NCI-H2107 treated with DMSO at 0.1 percent for 48 hours (cell line): ENCODE results near the gene ABHD10.
A peak's percentile ranks its signal among the peaks of the same experiment; 100 is the strongest.

ENCODE experiments used
- DNase-seq: peaks from one replicate; lab custom pipeline; 2025; ENCODE audit not compliant: unreplicated experiment; lab: John Stamatoyannopoulos, UW

ABHD10 gene

DNA sequence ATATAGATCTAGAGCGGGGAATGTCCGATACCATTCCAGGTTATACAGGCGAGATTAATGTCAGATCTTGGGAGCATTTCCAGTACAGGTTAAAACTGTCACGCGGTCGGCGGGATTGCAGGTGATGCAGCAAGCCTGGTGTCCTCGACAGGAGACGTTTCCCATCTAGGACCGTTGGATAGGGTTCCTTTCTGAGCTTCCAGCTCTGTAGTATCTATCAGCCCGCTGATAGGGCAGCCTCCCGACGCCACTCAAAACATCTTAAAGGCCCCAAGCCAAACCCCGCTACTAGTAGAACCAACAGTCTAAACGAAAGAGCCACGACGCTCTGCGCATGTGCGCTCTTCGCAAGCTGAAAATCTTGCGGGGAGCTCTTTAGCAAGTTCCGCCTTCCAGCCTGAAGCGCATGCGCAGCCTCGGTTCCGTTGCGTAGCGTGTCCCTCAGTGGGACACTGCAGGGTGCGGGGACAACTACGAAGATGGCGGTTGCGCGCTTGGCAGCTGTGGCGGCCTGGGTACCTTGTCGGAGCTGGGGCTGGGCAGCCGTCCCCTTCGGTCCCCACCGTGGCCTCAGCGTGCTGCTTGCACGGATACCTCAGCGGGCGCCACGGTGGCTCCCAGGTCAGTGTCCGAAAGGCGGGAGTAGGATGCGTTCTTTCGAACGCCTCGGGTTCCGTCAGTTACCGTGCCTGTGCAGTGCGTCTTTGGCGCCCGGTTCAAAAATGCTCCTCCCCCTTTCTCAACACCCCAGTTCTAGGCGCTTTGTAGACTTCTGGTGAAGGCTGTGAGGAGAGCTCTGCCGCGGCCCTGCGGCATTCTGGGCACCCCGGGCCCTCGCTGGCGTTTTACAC, at the start of gene ABHD10:
ABHD10 (plus strand) TSS at position 444 of the 851 bp plus-strand sequence; CDS start at position 480, 36 bp downstream.
- DNase-seq: peak; percentile 99

DNA sequence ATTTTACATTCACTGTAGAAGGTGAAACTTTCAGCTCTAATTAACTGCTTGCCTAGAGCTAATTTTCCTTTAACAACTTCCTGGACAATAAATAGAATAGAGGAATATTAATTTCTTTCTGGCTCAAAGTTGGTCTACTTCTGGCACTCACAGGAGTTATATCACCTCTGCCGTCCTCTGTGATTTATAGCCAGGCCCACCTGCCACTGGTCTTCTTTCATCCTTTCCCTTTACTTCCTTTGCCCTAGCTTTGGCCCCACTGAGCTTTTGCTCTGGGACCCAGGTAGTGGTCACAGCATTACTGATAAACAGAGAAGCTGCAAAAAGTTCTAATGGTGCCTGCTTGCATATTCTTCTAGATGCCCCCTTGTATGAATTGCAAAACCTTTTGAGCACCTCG, 49.3 kb upstream of the ABHD10 start:
- no peak for DNase-seq

DNA sequence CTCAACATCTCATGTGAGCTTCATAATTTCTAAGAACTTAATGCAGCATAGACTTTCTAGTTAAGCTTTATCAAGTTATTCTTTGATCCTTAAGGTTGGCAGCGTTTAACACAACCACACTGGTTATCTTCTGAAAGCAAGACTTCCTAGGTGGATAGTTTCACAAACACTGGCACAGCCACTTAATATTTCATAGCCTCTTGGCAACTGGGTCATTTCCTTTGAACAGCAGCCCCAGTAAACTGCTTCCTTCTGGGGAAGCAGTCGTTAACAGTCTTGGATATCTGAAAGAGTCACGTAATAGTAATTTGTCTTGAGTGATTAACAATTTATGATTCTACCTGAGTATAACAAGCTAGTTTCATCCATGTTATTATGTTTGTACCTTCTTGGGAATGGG, 45.9 kb upstream of the ABHD10 start:
- DNase-seq: no peak

DNA sequence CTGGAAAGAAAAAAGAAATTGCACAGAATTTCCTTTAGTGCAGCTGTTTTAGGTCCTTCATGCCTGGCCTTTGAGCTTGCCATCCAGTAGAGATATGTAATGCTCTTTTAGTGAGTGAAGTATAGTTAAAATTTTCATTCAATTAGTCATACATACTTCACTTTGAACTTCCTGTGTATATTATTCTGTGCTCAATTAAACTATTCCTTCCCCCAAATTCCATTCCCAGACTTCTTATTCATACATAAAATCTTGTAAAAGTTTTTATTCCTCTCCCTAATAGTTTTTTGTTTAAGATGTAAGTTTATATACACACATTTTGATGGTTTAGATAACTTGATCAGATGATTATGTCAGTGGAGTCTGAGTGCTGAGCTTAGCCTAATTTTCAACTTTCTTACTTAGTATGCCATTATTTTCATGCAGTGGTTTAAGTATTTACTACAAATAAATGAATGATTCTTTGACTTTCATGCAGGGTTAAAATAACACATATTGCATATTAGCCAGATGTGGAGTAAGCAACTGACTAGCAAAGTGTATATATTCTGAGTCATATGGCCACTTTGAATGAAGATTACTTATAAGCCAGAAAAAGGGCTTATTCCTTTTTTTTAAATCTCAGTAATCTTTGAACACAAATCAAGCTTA, 42.5 kb upstream of the ABHD10 start:
- no peak for DNase-seq

DNA sequence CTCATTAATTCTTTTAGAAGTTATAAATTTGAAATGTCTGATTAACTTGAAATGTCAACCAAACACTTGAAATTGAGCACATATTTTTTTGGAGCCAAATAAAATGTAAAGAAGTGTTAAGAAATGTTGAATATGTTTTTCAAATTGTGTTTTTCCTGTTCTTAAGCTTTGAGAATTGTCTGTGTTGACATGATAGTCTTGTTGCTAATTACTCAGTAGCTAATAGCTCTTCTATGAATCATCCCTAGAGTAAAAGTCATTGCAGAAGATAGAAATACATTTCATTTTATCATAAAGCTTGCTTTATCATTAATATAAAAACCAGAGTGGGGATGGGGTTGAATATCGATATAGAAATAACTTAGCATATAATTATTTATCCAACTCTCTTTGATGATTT, 41.9 kb upstream of the ABHD10 start:
- no peak for DNase-seq

DNA sequence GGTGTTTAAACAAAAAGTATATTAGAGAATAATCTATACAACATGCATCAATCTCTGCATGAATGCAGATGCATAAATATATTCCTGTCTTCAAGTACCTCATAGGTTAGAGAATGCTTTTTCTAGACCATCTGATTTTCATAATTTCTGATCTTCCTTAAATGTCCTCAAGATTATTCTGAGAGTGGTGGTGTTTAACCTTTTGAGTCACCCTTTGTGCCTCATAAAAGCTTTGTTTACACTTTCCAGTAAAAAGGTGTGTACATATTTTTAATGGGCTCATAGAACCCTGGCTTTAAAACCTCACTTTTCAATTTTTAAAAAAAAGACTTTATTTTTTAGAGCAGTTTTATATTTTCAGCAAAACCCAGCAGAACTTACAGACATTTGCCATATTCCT, 41.0 kb upstream of the ABHD10 start:
- DNase-seq: no peak

DNA sequence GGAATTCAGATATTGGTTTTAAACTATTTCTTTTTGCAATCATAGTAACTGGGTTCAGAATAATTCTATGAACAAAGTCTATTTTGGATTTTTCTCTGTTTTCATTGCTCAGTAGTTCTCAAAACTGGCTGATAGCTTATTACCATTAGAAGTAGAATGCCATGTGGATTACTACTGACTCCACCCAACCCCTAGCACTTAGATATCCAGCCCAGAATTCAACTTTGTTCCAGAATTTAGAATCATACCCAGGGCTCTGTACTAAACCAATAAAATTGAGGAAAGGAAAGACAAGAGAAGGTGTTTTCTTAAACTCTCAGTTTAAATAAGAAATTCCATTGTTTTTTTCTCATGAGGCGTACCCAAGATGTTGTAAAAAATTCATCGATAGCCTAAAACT, 39.0 kb upstream of the ABHD10 start:
- no peak for DNase-seq

DNA sequence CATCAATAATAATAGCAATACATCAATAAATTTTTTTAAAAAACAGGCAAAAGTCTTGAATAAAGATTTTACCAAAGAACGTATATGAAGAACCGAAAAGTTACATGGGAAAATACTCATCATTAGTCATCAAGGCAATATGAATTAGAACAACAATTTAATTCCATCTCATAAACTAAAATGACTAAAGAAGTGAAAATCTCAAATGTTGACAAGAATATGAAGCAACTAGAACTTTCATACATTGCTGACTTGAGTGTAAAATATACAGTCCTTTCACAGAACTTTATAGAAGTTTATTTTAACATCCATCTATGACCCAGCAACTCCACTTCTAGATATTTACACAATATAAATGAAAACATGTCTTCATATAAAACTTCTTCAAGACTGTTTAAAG, 35.3 kb upstream of the ABHD10 start:
- no peak for DNase-seq

DNA sequence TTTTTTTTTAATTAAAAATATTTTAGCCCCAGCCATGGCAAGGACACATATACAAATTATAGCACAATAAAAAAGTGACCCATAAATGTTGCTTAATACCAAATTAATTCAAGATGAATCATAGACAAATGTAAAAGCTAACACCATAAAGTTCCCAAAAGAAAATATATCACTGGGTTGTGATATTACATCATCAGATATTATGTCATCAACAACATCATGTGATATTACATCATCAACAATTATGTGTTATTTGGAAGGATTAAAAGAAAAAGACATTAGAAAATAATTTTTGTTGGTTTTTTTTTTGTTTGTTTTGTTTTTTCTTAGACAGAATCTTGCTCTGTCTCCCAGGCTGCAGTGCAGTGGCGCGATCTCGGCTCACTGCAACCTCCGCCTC, 34.5 kb upstream of the ABHD10 start:
- DNase-seq: no peak

DNA sequence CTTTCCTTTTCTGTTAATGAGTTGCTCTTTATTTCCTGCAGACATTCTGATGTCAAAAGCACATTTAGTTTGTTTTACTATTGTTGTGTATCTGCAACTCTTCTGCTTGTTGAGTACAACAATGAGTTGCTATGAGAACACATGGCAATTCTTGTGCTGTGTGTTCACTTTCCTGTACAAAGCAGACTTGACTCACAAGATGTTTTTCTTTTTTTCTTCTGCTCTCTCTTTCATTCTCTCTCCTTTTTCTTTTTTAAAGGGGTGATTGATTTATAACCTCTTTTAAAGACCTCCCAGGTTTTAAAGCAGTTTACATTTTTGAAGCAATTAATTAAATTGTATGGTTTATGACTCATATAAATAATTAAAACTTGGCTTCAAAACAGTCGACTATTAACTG, 31.6 kb upstream of the ABHD10 start:
- no peak for DNase-seq

DNA sequence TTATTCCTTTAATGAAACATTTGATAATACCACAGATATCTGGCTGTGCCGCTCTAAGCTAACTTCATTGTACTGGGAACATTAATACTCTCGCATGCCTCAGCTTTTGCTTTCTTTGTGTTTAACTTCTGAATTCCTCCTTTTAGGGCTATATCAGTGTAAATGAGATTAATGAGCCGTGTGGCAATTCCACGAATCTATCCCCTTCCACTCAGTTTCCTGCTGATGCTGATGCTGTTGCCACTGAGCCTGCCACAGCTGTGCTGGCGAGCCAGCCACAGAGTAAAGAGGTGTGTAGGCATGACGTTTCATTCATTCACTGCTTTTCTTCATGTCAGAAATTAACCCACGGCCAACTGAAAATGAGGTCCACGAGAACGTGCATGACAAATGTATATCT, 30.0 kb upstream of the ABHD10 start:
- no peak for DNase-seq

DNA sequence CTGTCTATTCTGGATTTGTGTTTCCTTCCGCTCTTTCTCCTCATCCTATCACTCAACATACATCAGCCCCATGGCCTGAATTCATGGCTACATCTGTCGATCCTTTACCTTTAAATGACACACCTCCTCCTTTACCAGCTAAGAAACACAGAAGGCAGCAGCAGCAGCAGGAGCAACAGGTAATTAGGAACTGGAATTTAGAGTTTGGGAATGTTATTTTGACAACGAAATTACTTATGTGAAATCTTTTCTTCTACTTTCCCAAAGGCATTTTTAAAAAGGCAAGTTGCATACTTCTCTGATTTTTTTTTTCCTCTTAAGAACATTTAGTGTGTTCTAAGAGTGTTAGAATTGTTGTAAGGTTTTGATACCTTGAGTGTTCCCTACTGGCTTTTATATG, 29.1 kb upstream of the ABHD10 start:
- no peak for DNase-seq

DNA sequence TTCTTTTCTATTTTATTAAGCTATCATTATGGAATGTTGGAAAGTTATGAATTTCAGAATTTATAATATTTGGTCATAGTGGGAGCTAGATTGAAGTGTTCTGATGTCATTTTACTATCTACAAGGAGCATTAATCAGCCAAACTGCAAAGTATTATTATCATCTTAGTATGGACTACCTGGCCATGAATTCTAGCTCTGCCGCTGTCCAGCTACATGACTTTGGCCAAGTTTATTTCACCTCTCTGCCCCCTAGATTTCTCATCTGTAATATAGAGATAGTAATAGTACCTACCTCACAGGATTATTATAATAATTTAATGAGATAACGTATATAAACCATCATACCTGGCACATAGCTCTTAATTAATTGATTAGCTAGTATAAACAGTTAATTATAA, 27.8 kb upstream of the ABHD10 start:
- DNase-seq: no peak

DNA sequence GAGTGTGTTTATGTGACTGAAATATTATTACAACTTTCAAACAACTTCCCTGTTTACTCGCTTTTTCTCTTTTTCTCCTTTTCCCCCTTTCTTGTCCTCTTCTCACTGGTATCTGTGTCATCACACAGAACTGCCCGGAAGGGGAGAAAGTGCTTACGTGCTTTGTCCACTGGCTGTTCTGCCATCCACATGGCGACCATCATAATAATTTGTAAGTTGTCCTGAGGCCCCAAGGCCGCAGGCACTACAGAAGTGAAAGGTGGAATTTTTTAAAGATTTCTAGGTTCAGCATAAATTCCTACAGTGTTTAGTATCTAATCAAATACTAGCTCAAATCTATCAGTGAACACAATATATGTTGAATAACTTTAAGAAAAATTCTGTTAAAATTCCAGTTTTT, 26.7 kb upstream of the ABHD10 start:
- DNase-seq: no peak

DNA sequence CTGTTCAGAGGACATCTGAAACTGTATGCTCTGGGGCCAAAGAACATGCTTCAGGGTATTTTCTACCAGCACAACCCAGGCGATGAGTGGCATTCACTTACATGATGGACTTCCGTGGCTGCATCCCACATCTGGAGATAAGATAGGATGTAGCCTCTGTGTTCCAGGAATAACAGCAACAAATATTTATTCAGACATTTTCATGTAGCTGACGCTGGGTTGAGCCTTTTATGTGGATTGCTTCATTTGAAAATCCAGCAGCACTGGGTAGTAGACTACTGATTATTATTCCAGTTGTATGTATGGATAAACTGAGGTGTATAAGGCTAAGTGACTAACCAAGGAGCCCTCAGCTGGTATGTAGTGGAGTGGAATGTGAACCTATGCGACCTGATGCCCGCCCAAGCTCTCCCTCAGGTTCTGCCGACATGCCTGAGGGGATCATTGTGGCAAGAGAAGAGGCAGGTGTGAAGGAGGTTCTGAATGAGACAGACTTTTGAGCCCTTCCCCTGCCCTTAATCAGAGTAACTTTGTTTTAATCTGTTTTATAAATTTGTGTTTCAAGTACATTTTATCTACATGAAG, 25.9 kb upstream of the ABHD10 start:
- no peak for DNase-seq

DNA sequence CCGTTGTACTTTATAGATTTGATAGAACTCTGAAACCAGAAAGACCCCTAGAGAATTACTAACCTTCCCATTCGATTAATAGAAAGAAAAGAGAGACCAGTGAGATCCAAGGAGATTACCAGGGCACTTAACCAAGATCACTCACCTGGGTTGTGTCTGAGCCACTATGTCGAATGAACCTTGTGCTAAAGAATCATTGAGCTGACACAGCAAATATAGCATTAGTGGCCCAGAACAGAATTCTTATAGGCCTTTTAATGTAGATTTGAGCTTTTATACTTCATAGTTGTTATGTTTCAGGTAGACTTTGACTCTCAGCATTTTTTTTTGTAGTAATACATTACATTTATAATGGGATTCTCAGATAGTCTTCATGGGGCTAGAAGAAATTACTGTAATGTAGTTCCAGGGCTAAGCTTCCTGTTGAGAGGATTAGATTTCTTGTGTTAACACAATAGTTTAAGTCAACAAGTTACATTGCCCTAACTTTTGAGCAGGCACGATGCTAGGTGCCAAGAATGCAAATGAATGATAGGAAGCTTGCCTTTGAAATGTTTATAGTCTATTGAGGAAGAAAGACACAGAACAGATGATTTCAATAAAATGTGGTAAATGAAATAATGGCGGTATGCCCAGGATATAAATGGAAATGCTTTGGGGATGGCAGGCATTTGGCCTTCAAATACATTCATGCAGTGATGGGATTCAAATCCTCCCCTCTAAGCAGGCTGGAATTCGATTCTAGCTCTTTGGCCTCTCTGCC, 24.4 kb upstream of the ABHD10 start:
- no peak for DNase-seq

DNA sequence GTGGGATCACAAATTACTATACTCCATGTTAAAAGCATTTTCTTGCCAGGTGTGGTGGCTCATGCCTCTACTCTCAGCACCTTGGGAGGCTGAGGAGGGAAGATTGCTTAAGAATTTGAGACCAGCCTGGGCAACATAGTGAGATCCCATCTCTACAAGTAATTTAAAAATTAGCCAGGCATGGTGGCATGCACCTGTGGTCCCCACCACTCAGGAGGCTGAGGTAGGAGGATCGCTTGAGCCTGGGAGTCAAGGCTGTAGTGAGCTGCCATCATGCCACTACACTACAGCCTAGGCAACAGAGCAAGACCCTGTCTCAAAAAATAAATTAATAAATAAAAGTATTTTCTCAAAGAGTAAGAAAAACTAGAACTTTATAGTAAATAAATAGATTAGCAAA, 22.9 kb upstream of the ABHD10 start:
- no peak for DNase-seq

DNA sequence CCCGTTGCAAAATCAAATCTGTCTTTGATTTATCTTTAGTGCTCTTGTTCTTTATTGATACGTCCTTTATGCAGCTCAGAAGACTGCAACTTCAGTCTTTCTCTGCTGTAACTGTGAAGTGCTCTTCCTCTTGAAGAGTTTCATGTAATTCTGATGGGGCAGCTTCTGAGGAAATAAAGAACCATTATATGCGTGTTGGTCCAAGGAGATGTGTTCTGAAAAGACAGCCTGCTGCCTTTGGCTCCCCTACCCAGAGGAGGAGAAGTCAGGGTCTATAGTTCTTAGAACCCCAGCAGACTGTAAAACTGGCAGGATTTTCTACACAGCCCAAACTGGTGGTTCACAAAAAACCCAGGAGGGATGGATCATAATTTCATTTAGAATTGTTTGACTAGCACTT, 22.4 kb upstream of the ABHD10 start:
- no peak for DNase-seq

DNA sequence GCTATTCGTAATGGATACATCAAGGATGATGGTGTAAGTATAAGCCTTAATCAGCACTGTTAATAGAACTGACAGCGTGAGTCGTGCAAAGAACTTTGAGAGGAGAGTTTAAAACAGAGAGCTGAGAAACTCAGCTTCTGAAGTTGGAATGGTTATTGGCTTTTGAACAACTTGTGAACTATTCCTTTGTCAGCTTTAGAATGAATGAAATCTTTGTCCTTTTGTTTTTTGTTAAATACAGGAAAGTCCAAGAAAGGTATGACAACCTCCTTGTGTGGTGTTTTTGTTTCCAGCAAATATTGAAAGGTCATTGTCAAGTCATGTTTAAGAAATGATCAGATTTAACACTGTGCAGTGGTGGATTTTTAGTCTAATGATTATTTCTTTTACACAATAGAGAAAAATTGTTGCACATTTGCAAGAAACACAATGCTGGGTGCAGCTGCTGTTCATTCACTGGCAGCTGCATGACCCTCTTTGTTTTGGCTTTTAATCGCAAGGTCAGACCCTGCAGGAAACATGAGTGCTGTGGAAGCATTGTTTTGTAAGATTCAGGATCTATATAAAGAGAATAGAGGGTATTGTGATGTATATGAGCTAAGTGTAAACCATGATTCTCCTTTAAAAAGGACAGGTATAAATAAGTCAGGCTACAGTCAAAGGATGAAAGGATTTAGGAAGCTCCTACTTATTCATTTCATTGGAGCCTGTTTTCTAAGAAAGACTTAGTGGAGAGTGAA, 21.7 kb upstream of the ABHD10 start:
- DNase-seq: peak; percentile 75

DNA sequence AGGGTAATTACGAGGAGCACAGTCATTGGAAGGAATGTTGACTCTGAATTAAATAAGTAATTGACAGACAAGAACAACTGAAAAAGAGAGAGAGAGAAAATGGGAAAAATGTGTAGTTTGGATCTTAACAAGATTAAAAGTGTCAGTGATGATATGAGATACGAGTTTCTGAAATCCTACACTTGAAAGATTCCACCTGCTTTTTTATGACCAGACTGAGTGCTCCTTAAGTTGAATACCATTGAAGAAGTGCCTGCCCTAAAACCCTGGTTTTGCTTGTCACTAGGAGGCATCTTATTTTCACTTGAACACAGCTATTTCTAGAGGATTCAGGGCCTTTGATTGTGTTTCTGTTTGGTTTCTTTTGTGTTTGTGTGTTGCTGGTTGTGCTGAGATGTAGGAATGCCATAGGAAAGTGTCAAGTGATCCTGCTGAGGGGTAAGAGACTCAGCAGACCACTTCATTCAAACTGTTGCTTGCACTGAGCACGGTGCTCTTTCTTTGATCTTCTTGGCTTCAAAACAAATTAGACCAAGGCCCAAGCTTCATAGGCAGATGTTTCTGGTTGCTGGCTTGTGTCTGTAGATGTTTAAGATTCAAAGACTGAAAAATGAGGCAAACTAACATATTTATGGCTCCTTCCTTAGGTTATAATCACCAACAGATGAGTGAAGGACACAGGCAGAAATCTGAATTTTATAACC, 17.2 kb upstream of the ABHD10 start:
- DNase-seq: no peak
